ENCODE results near the gene GPR55. TPM values are rescaled to one million over a fixed set of nuclear protein-coding genes. Genes with fewer than 3 reads are reported as not detected.

GPR55 gene
- total RNA-seq, 6 experiments from 2014 or later = 0.06 to 0.12 (median 0.07) TPM; not detected in 3

DNA sequence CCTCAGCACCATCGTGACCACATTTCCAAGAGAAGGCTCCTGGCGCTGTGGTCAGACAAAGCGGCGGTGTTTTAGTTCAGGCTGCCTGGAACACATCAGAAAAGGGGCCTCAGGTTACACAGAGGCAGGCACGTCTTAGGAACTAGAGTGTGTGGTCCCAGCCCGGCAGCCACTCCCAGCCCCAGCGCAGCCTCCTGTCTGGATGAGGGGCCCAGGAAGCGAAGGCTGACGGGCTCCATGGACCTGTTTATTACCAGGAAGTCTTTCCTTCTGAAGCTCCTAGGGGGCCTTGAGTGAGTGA, 10.0 kb upstream of the GPR55 start:
- Histone ChIP-seq H3K27me3 (no peaks in the 10 kb centered on the region), H3K4me3 (no peak overlapping the region), H3K9me3 (no peaks in the 10 kb centered on the region), H3K4me1 (no peaks in the 10 kb centered on the region), H3K27ac (no peak overlapping the region), H3K36me3 (no peaks in the 10 kb centered on the region)
- 60% methylated on average over 1 of the region's 9 CpGs for WGBS (ENCODE audit: insufficient coverage, low coverage, low lambda C conversion rate, missing lambda C conversion rate)
- intact Hi-C loops (cut with DNase I) = no loop called here
- TF ChIP-seq POLR2A (IDR thresholded peaks at IDR 0.05) = no peak
- TF ChIP-seq, protein P1, sequence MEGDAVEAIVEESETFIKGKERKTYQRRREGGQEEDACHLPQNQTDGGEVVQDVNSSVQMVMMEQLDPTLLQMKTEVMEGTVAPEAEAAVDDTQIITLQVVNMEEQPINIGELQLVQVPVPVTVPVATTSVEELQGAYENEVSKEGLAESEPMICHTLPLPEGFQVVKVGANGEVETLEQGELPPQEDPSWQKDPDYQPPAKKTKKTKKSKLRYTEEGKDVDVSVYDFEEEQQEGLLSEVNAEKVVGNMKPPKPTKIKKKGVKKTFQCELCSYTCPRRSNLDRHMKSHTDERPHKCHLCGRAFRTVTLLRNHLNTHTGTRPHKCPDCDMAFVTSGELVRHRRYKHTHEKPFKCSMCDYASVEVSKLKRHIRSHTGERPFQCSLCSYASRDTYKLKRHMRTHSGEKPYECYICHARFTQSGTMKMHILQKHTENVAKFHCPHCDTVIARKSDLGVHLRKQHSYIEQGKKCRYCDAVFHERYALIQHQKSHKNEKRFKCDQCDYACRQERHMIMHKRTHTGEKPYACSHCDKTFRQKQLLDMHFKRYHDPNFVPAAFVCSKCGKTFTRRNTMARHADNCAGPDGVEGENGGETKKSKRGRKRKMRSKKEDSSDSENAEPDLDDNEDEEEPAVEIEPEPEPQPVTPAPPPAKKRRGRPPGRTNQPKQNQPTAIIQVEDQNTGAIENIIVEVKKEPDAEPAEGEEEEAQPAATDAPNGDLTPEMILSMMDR (IDR thresholded peaks at IDR 0.05) = no peak
- ATAC-seq (no peak), DNase-seq (peak in 1 of 3 donors; percentile 35)

DNA sequence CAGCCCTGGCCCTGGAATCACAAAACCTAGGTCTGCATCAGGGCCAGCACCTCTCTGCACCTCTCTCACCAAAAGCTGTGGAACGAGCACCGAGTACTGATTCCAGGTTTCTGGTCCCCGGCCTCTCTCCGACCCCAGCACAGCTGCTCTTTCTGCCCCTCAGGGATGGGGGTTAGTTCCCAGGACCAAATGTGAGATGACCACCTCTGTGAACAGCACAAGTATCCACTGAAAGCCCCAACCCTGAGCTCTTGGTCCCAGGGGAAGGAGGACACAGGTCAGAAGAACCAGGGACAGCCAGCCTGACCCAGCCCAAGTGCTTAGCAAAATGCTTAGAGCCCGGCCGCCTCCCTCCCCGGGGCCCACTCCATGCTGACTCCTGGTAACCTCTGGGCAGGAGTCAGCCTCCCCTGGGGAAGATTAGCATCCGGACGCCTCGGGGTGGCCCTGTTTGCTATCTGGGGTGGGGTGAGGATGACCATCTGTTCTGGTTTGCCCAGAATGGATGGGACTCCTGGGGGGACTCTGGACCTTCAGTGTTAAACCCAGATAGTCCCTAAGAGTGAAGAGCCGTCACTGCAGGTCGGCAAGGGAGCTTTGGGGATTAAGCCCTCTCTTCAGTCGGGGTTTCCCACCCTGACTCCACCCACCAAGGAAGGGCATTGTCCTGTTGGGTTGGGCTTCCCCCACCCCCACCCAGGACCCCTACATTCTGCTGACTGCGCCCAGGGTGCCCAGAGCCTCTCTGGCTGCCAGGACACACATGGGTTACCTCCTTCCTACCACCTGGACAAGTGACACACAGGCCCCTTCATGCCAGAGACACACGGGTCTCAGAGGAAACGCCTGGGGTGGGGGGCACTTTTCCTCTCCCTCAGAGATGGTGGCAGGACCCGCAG, 9.4 kb upstream of the GPR55 start:
- no peak for TF ChIP-seq POLR2A (IDR thresholded peaks at IDR 0.05)
- TF ChIP-seq, protein P1 (IDR thresholded peaks at IDR 0.05) = no peak
- ATAC-seq = no peak

DNA sequence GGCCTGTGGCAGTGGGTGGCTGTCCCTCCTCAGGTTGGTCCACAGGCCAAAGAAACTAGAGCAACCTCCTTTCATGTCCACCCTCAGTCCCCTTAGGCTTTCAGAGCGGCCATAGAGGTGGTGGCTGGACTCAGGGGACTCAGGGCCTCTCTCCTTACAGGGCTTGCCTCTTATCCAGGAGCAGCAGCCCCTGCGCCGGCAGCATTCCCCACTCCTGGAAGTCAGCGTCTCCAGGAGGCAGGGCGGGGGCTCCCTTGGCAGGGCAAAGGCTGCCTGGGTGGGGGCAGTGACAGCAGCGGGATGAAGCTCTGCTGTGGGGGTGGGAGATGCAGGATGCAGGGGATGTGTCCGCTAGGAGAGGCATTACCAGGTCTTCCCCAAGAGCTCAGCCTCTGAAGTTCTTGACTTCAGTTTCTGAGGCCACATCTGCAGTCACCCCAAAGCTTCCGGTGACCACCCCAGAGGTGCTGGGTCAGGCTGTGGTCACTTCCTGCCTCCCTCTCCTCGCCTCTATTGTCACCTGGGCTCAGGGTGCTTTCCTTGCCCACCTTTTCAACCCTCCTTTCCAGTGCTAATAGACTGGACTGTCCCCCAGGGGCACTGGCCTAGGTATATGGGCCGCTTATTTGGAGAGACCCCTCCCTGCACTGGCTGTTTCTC, 8.6 kb upstream of the GPR55 start:
- H3K27ac ChIP-seq = no peak overlapping the region
- no peaks in the 10 kb centered on the region for H3K9me3 ChIP-seq
- 62% methylated on average over 2 of the region's 10 CpGs for WGBS (ENCODE audit: insufficient coverage, low coverage, low lambda C conversion rate, missing lambda C conversion rate)
- no peak for ATAC-seq
- peak in 1 of 3 donors; percentile 43 for DNase-seq
- H3K36me3 ChIP-seq = no peaks in the 10 kb centered on the region
- no peak overlapping the region for H3K4me3 ChIP-seq
- no peaks in the 10 kb centered on the region for H3K4me1 ChIP-seq
- H3K27me3 ChIP-seq = no peaks in the 10 kb centered on the region
- no peak for TF ChIP-seq POLR2A (IDR thresholded peaks at IDR 0.05)
- TF ChIP-seq, protein P1 (IDR thresholded peaks at IDR 0.05) = no peak
- intact Hi-C loops (cut with DNase I) = no loop called here

More for the DNA sequence above, 9.4 kb upstream of the GPR55 start:
- Histone ChIP-seq H3K4me1 (no peaks in the 10 kb centered on the region), H3K36me3 (no peaks in the 10 kb centered on the region), H3K4me3 (no peak overlapping the region), H3K27ac (no peak overlapping the region), H3K9me3 (no peaks in the 10 kb centered on the region), H3K27me3 (no peaks in the 10 kb centered on the region)
- intact Hi-C loops (cut with DNase I) = no loop called here
- WGBS (ENCODE audit: insufficient coverage, low coverage, low lambda C conversion rate, missing lambda C conversion rate) = no CpG with 5 or more reads among the region's 17 CpGs
- peak in 1 of 3 donors; percentile 26 for DNase-seq

DNA sequence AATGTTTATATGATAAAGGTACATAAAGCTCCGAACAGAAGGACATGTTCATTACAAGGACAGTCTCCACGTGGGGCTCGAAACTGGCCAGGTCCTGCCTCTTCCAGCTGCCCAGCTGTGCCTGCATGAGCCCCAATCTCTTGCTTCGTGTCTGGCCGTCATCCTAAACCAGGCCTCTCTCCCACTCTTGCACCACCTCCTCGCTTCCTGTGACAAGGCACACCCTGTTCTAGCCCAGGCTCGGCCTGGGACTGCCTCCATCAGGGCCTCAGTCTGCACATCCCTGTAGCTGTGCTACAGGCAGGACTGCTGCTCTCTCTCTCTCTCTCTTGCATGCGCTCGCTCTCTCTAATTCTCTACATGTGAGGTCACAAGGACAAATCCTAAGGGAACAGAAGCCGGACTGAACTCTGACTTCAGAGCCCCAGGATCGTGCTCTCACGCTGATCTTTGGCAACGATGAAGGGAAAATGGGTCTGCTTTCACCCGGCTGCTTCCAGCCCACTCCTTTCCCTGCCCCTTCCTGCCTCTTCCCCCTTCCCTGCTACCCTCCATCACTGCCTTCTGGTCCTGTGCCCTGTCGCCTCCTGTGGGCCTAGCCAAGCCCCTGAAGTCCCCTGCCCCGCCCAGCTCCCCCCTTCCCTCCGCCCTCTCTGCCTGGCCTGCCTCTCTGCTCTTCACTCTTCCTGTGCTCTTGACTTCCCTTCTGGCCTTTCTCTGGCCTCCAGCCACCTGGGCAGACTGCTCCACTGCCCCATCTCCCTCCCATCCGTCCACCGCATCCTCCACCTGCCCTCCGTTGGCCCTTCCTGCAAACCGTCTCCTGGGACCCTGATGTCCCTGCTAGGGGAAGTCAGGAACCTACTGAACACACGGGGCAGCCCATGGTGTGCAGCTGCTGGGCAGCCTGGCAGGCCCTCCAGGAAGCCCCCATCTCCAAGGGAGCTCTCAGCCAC, 7.8 kb upstream of the GPR55 start:
- intact Hi-C loops (cut with DNase I) = no loop called here
- no peak overlapping the region for H3K4me3 ChIP-seq
- H3K4me1 ChIP-seq = no peaks in the 10 kb centered on the region
- 64% methylated on average over 14 of the region's 22 CpGs for WGBS (ENCODE audit: insufficient coverage, low coverage, low lambda C conversion rate, missing lambda C conversion rate)
- ATAC-seq (peak in 3 of 4 donors; percentile 46 to 57 (median 50)), DNase-seq (peak in 1 of 3 donors; percentile 48)
- H3K9me3 ChIP-seq = no peaks in the 10 kb centered on the region
- no peaks in the 10 kb centered on the region for H3K36me3 ChIP-seq
- TF ChIP-seq POLR2A (IDR thresholded peaks at IDR 0.05) = no peak
- TF ChIP-seq, protein P1 (IDR thresholded peaks at IDR 0.05) = no peak
- H3K27me3 ChIP-seq = no peaks in the 10 kb centered on the region
- no peak overlapping the region for H3K27ac ChIP-seq
